Activated CD4-positive, alpha-beta T cell treated with anti-CD3 and anti-CD28 coated beads, Interleukin-2, amount 10 ng/mL, durations not matched to agents 24 days and 14 days (primary cell): Measurements from ENCODE around the gene WDR35. TPM values are rescaled to one million over a fixed set of nuclear protein-coding genes. Genes with fewer than 3 reads are reported as not detected.
A peak's percentile ranks its signal among the peaks of the same experiment; 100 is the strongest.
"Not testable (repeated sequence)": the region's sequence is repeated elsewhere in the genome, so short reads cannot be mapped to it uniquely, and the experiment has no call there.

Experiments used
- DNase-seq: peaks from one replicate; pipeline ENCODE4 v3.0.0; 2022
- H3K27ac Mint-ChIP-seq: one replicate; pipeline ENCODE4 v1.8.0; 2022; ENCODE audit warnings: mild to moderate bottlenecking, mixed read lengths
- H3K27me3 Mint-ChIP-seq: one replicate; pipeline ENCODE4 v1.8.0; 2022; ENCODE audit warnings: mixed read lengths
- H3K36me3 Mint-ChIP-seq: one replicate; pipeline ENCODE4 v1.8.0; 2022; ENCODE audit warnings: low read depth, mild to moderate bottlenecking, mixed read lengths
- H3K4me1 Mint-ChIP-seq: one replicate; pipeline ENCODE4 v1.8.0; 2021; ENCODE audit warnings: mixed read lengths
- H3K4me3 Mint-ChIP-seq: one replicate; pipeline ENCODE4 v1.8.0; 2022; ENCODE audit warnings: mild to moderate bottlenecking, moderate library complexity, mixed read lengths
- H3K9me3 Mint-ChIP-seq: one replicate; pipeline ENCODE4 v1.8.0; 2021; ENCODE audit warnings: mixed read lengths
- intact Hi-C: fragments of 100-400 bp; cut with micrococcal nuclease; formaldehyde crosslinking; loops from one replicate; pipeline ENCODE4 v1.15.1; 2023
- total RNA-seq: library from RNA; stranded (reverse); gene quantifications from 2 replicates; pipeline ENCODE4 v1.2.3, GENCODE V29; 2022

Gene WDR35
- total RNA-seq, 1 donor from 2014 or later = 9.0 TPM

GRCh38 chr2:19901442-19902215 is 88.3 kb downstream of the WDR35 start, which contains the start of gene TTC32:
TTC32 (minus strand) TSS chr2:19901983; CDS start chr2:19901854, 129 bp downstream.
- H3K27ac Mint-ChIP-seq = peak within 1 kb of the TSS; percentile 91
- H3K27me3 Mint-ChIP-seq = peaks cover 13% of the 10 kb centered on the region
- DNase-seq = peak; percentile 98
- intact Hi-C loops = loop anchor here (1.0 to 10.0 kb wide), 10 partner anchors 8 to 1341 kb away; partner anchors contain the start of genes LAPTM4A, PUM2, RDH14 and RHOB
- peak within 1 kb of the TSS; percentile 94 for H3K4me3 Mint-ChIP-seq
- peaks cover 13% of the 10 kb centered on the region for H3K36me3 Mint-ChIP-seq
- H3K4me1 Mint-ChIP-seq = peaks cover 34% of the 10 kb centered on the region
- peaks cover 8% of the 10 kb centered on the region for H3K9me3 Mint-ChIP-seq

GRCh38 chr2:19900931-19901441 is 88.9 kb downstream of the WDR35 start:
- intact Hi-C loops = loop anchor here (1.0 to 10.0 kb wide), 7 partner anchors 8 to 1341 kb away; partner anchors contain the start of genes LAPTM4A, PUM2, RDH14 and RHOB
- DNase-seq = no peak
- peak overlapping the region; percentile 94 for H3K4me3 Mint-ChIP-seq

GRCh38 chr2:19899985-19900930 is 89.6 kb downstream of the WDR35 start:
- peaks cover 19% of the 10 kb centered on the region for H3K36me3 Mint-ChIP-seq
- H3K27ac Mint-ChIP-seq = peak overlapping the region; percentile 91
- peak; percentile 80 for DNase-seq
- peak overlapping the region; percentile 94 for H3K4me3 Mint-ChIP-seq
- peaks cover 43% of the 10 kb centered on the region for H3K4me1 Mint-ChIP-seq
- H3K9me3 Mint-ChIP-seq = peaks cover 8% of the 10 kb centered on the region
- intact Hi-C loops = loop anchor here (2.0 to 10.0 kb wide), 4 partner anchors 452 to 917 kb away; partner anchors contain the start of genes PUM2 and RHOB
- H3K27me3 Mint-ChIP-seq = peaks cover 5% of the 10 kb centered on the region

More at GRCh38 chr2:19900931-19901441, 88.9 kb downstream of the WDR35 start:
- Mint-ChIP-seq H3K27ac (peak overlapping the region; percentile 91), H3K9me3 (peaks cover 8% of the 10 kb centered on the region), H3K36me3 (peaks cover 14% of the 10 kb centered on the region), H3K27me3 (peaks cover 10% of the 10 kb centered on the region), H3K4me1 (peaks cover 36% of the 10 kb centered on the region)

GRCh38 chr2:19898592-19899329 is 91.1 kb downstream of the WDR35 start:
- no peaks in the 10 kb centered on the region for H3K9me3 Mint-ChIP-seq
- intact Hi-C loops = no loop called here
- peaks cover 46% of the 10 kb centered on the region for H3K4me1 Mint-ChIP-seq
- peak overlapping the region; percentile 39 for H3K4me3 Mint-ChIP-seq
- H3K27ac Mint-ChIP-seq = peak overlapping the region; percentile 25
- peak; percentile 53 for DNase-seq
- H3K36me3 Mint-ChIP-seq = peaks cover 19% of the 10 kb centered on the region
- peaks cover 2% of the 10 kb centered on the region for H3K27me3 Mint-ChIP-seq

GRCh38 chr2:19897623-19898245 is 92.2 kb downstream of the WDR35 start:
- Mint-ChIP-seq H3K27me3 (no peaks in the 10 kb centered on the region), H3K4me3 (peak overlapping the region; percentile 3), H3K9me3 (no peaks in the 10 kb centered on the region), H3K36me3 (peaks cover 24% of the 10 kb centered on the region), H3K27ac (peak overlapping the region; percentile 20), H3K4me1 (peaks cover 47% of the 10 kb centered on the region)
- no peak for DNase-seq
- intact Hi-C loops = no loop called here

- H3K27ac Mint-ChIP-seq = no peak overlapping the region
- intact Hi-C loops = no loop called here
- H3K4me3 Mint-ChIP-seq = no peak overlapping the region
- no peaks in the 10 kb centered on the region for H3K9me3 Mint-ChIP-seq
- peaks cover 28% of the 10 kb centered on the region for H3K36me3 Mint-ChIP-seq
- H3K4me1 Mint-ChIP-seq = peaks cover 50% of the 10 kb centered on the region
- peak; percentile 53 for DNase-seq
- no peaks in the 10 kb centered on the region for H3K27me3 Mint-ChIP-seq
Observed at GRCh38 chr2:19895535-19895934, 94.4 kb downstream of the WDR35 start.

GRCh38 chr2:19894134-19894792 is 95.6 kb downstream of the WDR35 start:
- Mint-ChIP-seq H3K9me3 (no peaks in the 10 kb centered on the region), H3K4me1 (peaks cover 47% of the 10 kb centered on the region), H3K4me3 (peak overlapping the region; percentile 13), H3K27me3 (no peaks in the 10 kb centered on the region), H3K36me3 (peaks cover 28% of the 10 kb centered on the region), H3K27ac (peak overlapping the region; percentile 18)
- no peak for DNase-seq
- intact Hi-C loops = no loop called here

- peak overlapping the region; percentile 19 for H3K4me3 Mint-ChIP-seq
- peak; percentile 47 for DNase-seq
- H3K9me3 Mint-ChIP-seq = no peaks in the 10 kb centered on the region
- peak overlapping the region; percentile 25 for H3K27ac Mint-ChIP-seq
- peaks cover 42% of the 10 kb centered on the region for H3K4me1 Mint-ChIP-seq
- no peaks in the 10 kb centered on the region for H3K27me3 Mint-ChIP-seq
- H3K36me3 Mint-ChIP-seq = peaks cover 24% of the 10 kb centered on the region
- intact Hi-C loops = loop anchor here (1.0 kb wide), 1 partner anchor 8 kb away; the partner anchor contains the start of gene TTC32
Observed at GRCh38 chr2:19893520-19894133, 96.3 kb downstream of the WDR35 start.

GRCh38 chr2:19891971-19892370 is 97.9 kb downstream of the WDR35 start:
- H3K27me3 Mint-ChIP-seq, intact Hi-C loops, DNase-seq, H3K9me3 Mint-ChIP-seq: not testable (repeated sequence)
- Mint-ChIP-seq H3K4me3 (peak overlapping the region; percentile 8), H3K27ac (peak overlapping the region; percentile 1), H3K36me3 (peaks cover 17% of the 10 kb centered on the region), H3K4me1 (peaks cover 35% of the 10 kb centered on the region)

GRCh38 chr2:19890104-19890503 is 99.8 kb downstream of the WDR35 start:
- H3K27me3 Mint-ChIP-seq = no peaks in the 10 kb centered on the region
- H3K36me3 Mint-ChIP-seq = peaks cover 11% of the 10 kb centered on the region
- H3K27ac Mint-ChIP-seq = no peak overlapping the region
- H3K9me3 Mint-ChIP-seq = no peaks in the 10 kb centered on the region
- H3K4me1 Mint-ChIP-seq = peaks cover 26% of the 10 kb centered on the region
- no peak overlapping the region for H3K4me3 Mint-ChIP-seq
- no peak for DNase-seq
- intact Hi-C loops = no loop called here

GRCh38 chr2:19888831-19889230 is 101.1 kb downstream of the WDR35 start:
- H3K27me3 Mint-ChIP-seq = no peaks in the 10 kb centered on the region
- intact Hi-C loops = no loop called here
- peaks cover 11% of the 10 kb centered on the region for H3K36me3 Mint-ChIP-seq
- no peak overlapping the region for H3K27ac Mint-ChIP-seq
- H3K9me3 Mint-ChIP-seq = no peaks in the 10 kb centered on the region
- no peak overlapping the region for H3K4me3 Mint-ChIP-seq
- H3K4me1 Mint-ChIP-seq = peaks cover 18% of the 10 kb centered on the region
- no peak for DNase-seq

- Mint-ChIP-seq H3K4me3 (no peak overlapping the region), H3K4me1 (peaks cover 11% of the 10 kb centered on the region), H3K36me3 (peaks cover 6% of the 10 kb centered on the region), H3K27ac (no peak overlapping the region), H3K27me3 (no peaks in the 10 kb centered on the region), H3K9me3 (no peaks in the 10 kb centered on the region)
- no peak for DNase-seq
- intact Hi-C loops = no loop called here
Observed at GRCh38 chr2:19887510-19887909, 102.4 kb downstream of the WDR35 start.
